HG03175 (cell line): Measurements from ENCODE around the gene ZNF407.

Experiments
- ATAC-seq: cut with Tn5 transposase; IDR thresholded peaks from one replicate; pipeline ENCODE4 v1.9.1; 2021; ENCODE audit warnings: mild to moderate bottlenecking, moderate library complexity; ENCODE audit not compliant: unreplicated experiment

The ZNF407 gene

DNA sequence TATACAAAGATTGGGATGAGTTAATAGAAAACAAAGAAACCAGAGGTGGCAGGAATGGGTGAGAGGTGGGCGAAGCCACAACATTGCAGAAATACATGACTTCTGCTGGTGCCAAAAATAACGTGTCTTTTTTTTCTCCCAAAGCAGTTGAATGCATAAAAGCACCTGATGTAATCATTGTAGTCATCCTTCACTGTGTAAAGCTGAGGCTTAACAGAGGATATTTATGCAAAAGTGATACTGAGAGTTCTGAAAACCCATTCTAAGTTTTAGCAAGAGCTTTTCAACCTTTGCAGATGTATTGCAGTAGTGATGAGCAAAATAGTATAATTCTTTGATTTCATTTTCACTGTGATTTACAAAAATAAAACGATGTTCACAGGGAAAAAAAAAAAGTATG is 438.3 kb downstream of the ZNF407 start:
- ATAC-seq: no peak

DNA sequence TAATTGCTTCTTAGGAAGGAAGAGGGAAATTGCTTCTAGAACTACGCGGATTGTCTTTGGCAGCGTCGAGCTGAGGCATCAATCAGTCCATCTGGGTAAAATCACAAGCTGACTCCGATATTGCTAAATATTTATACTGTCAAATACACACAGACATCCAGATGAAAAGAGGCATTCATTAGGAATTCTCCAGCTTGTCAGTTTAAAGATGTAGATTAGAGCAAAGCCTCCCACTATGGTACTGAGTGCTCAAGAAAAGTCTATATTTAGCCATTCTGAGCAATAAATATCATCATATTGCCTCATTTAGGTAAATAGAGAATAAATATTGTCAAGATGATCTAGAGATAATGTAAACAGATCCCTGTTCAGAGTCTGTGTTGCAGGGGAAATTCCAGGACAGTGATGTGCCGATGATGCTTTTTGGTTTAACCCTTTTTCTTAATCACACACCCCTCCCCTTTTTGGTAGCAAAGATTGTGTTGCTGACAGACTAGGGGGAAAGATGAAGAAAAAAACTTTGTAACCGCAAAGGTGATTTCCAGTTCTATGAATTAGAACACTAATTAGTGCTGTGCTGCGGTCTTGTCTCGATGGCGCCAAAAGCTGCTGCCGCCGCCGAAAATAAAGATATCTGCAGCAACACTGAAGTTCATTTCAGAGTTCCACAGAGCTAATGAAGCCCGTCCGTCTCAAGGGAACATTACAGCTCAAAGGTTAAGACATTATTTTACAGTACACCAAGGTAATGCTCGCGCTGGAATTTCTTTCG is 439.4 kb downstream of the ZNF407 start:
- no peak for ATAC-seq

DNA sequence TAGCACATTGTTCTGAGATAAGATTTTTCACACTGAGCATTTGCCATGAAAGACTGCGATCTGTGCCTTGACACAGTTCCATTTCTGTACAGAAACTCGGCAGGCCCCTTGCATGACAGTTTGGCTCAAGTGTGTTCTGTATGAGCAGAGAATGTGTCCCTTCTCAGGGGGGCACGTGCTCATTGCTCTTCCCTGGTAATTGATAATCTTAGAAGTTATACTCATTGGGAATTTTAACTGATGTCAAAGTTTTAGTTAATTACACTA is 440.0 kb downstream of the ZNF407 start:
- no peak for ATAC-seq

DNA sequence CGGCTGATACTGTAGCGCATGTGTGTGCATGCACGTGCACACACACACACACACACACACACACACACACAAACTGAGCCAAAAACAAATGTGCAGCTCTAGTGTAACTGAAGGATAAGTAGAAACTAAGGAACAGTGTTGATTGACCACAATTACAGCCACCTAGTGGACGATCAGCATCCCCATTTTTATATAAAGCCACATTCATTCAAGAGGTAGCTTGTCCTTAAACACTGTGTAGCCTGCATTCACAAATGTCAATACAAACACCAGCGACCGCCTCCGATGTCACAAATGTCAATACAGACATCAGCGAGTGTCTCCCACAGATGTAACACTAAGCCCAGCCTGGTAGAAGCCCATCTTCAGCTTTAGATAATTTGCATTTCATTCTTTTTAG is 443.9 kb downstream of the ZNF407 start:
- no peak for ATAC-seq

DNA sequence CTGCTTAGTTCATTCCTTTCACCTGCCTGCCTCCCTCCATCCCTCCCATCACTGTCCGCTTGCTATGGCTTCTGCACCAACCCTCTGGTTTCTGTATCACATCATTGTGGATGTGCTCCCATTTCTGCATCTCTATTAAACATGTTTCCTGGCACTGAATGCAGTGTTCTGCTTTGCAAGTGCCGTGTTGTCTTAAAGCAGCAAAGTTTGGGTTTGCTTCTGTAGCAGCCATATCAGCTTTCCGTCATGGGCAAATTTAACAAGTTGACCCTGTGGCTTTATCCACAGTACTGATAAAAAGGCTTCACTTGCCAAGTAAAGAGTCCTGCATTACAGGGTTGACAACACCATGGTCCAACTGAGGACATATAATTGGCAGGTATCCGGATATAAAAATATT is 445.8 kb downstream of the ZNF407 start:
- ATAC-seq: no peak

DNA sequence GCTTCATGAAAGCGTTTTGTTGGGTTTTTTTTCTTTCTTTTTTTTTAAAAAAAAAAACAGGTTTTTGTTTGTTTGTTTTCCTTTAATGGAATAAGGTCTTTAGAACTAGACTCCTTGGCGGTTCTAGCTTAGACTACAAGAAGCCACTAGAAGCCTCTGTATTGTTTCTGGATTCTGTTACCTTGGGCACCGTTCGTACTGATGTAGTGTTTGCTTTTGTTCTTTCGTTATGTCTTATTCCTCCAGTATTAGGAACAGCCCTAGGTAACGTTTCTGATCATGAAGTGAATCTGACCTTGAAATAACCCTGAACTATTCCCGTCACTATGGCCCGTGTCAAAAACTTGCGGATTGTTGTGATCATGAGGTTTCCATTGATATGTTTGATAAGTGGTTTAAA is 446.6 kb downstream of the ZNF407 start:
- no peak for ATAC-seq

DNA sequence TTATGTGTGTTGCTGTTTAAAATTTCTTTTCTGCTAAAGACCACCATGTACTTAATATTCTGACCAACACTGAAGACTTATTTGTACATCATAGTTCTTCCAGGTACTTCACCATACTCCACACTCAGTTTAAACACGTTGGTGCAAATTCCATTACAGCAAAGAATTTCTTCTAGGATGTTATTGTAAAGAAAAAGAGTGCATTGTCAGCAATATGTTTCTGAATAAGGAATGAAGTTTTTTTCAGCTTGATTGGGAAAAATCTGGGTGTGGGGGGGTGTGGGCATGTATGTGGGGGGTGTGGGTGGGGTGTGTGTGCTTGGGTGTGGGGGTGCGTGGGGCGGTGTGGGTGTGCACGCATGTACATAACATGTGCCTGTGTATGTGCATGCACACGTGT is 447.1 kb downstream of the ZNF407 start:
- no peak for ATAC-seq

DNA sequence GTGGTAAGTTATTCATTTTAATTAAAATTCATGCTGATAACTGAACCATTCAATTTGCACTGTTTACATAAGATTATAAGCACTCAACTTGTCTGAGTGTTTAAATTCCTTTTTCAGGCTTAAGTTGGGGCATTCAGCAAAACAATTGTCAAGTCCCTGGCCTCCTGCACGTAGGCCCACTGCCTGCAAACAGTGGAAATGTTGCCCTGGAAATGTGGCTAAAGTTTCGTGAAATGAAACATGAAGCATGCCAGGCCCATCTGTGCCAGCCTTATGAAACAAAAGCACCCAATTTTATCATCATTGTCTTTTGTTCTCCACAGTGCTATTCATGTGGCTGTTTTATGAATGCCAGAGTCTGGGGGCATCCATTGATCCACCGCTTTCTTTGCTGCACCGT is 447.6 kb downstream of the ZNF407 start:
- ATAC-seq: no peak

DNA sequence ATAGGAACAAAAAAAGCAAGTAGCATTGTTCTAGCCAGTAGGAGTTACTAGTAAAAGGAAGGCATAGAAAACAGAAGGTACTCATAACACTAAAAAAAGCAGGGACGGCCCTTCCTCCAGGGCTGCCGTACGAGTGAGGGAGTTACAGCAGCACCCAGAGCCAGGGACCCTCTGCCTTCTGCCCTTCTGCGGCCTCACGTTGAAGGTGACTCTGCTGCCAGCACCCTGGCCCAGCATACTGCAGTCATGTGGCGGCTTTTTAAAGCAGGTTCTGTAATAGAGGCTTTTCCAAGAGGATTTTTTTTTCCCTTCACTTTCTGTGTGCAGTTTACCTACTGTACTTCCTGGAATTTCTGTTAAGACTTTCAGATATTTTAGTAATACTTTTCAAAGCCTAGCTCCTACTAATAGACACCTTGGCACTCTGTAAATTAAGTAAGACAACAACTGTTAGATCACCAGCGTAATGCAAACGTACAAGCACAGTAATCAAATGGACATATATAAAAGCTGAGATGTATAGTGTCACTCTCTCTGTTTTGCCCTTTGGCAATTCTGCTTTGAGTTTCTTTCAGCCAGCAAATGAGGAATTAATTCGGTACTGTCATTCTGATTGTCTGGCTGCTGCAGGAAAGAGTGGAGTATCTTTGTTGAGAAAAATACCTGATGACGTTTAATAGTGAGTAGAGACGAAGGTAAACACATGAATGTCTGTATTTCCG is 449.7 kb downstream of the ZNF407 start:
- no peak for ATAC-seq

DNA sequence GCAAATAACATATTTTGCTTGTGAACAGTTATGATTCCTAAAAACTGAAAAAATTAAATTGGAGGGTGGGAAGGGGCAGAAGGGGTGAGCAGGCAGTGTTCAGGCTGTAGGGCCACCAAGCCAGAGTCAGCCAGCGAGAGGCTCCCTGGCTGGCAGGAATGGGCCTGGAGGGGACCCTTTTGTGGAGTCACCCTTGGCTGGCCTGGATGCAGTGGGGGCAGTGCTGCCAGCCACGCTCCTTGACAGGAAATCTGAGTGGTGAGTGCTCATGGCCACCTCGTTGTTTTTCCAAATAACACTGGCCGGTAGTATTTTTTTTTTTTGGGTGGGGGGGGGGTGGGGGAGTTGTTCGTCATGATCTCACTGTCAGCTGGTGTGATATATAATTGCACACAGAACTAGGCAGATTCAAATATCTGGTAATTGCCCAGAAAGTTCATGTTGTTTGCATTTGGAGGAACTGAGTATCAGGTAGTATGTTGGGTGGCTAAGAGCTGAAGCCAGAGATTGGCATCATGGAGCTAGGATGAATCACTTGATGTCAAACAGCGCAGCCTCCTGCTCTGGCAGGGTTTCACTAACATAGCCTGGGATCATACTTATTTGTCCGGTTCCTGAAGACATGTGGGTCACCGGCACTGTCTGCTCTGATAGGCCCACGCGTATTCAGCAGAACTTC is 451.2 kb downstream of the ZNF407 start:
- no peak for ATAC-seq

DNA sequence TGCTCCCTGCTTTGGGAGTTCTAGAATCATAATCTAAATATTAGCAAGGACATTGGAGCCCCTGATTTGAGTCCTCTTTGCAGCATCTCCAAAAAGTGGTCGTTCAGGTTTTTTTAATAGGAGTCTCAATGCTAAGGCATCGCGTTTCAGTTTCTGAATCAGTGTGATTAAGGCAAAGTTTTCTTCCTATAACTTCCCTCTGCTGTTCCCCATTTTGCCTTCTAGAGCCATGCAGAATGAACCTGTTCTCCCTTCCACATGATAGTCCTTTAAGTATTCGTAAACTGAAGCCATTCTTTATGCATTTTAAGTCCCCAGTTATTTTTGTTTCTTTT is 451.8 kb downstream of the ZNF407 start:
- no peak for ATAC-seq

DNA sequence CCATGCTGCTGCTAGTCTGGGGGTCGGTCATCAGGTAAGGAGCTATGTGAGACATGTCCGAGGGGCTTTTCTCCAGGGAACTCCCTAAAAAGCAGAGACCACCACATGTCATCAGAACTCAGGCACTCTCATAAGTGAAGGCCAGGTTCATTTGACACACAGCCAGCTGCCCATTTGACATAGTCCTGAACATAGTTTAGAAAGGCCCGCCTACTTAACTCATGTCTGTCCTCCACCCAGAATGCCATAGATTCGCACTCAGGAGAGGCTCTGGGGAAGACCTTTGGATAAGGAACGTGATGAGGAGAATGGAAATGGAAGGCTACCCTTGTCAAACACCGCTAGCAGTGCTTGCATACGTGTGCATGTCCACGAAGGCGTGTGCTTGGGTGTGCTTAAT is 454.1 kb downstream of the ZNF407 start:
- no peak for ATAC-seq

DNA sequence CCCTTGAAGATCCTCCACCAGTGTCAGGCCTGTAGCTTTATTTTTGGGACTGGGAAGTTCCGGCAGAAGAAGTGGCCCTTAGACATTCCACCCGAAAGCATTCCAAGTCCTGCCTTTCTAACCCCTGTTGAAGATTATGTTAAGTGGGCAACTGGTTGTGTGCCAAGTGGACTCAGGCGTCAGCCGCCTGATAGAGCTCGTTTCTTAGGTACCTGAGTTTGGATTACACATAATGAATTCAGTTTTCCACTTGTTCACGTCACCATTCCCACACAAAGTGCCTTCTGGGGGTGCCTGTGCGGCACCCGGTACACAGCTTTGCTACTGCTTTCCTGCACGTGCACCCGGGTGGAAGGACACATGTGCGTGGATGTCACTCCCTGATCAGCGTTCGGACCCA is 454.8 kb downstream of the ZNF407 start:
- ATAC-seq: no peak

DNA sequence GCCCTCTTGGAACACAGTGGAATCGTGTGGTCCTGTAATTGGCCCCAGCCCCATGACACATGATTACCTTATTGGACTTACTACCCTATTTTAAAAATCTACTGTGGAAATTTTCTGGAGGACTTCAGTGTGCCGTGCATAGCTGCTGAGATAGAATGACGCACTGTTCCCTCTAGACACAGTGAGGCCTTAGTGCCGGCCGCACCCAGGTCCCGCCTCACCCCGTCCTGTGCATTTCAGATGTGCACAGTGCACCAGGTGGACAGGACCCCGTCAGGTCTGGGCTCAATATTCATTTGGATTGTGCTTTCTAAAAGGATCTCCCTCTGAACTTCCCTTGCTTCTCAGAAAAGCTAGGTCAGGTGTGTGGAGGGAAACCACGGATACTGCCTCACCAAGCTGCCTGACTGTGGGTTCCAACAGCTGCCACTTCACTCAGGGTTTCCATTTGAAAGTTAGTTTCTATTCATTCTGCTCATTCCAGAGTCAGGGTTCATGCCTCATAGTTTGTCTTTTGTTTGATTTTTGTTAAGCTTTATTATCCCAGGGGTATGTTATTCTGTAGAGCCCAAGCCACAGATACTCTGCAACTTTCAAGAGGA is 455.5 kb downstream of the ZNF407 start:
- ATAC-seq: no peak

DNA sequence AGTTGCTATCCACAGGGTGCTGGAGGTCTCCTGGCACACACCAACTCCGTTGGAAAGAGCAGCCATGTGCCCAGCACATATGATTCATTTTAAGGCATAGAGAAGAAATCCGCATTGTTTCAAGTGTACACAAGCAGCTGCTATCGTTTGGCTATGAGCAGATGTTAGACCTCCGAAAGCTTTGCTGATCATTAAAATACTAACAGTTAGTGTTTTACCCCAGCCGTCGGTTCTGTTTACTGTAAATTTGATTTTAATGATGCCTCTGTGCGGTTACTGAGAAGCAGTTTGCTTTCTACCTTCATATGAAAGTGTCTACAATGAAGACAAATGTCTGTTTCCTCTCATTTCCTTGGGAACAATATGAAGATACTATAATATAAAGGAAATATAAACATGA is 456.4 kb downstream of the ZNF407 start:
- ATAC-seq: no peak

DNA sequence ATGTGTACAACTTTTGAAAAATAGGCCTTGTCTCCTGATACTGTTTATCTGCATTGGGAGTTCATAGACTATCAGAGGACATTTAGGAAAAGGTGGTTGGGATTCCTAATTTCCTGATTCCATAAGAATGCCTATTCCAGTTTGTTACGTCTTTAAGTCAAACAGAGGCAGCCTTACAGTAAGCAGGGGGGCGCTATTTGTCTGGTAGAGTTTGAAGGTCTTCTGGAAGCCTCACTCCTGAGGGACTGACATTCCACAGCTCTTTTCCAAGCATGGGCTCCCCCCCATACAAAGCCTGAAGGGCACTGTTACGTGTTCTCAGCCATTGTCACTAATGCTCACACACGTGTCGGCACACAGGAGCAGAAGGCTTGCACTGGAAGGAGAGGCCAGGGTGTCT is 456.9 kb downstream of the ZNF407 start:
- ATAC-seq: no peak

DNA sequence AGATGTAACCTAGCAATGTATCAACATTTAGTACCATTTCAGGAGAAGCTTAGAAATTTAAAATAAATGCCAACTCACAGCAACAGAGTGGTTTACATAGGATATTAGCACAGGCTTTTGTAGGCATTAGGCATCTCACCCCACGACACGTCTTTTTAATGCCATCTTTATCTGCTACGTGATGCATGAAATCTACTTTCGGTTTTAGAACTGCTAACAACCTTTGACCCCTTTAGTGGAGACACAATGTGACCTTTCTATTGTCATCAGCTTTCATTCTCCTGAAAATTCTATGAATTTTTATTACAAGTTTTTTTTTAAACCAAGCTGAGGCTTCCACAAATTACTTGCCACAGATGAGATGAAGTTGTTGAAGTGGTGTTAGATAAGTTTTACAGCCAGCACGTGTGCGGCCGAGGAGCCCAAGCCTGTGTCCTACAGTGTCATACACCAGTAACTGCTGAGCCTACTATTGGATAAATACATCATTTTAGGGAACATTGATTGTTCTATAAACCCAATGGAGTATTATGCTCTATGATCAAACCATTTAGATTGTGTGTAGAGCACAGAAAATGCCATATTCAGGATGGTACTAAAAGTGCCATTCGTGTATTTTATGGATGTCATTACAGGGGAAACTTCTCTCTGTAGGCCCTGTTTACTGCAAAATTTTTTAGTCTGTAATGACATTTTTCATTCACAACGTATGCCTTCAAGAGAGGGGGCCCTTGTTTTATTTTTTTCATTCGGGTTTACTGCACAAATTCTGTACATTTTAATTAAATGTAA is 459.7 kb downstream of the ZNF407 start:
- no peak for ATAC-seq

DNA sequence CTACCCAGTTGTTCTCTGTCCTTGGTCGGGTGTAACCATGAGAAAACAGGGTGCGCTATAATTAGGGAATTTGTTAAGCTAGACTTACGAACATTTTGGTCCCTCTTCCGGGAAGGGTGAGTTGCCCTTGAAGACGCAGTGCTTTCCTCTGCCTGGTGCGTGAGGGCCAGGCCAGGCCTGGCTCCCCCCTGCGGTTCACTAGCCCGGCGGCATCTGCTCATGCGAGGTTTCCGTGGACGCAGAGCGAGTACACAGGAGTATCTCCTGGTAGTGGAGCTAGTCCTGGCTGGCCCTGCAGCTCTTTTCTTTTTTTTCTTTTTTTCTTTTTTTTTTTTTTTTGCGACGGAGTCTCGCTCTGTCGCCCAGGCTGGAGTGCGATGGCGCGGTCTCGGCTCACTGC is 462.5 kb downstream of the ZNF407 start:
- no peak for ATAC-seq

DNA sequence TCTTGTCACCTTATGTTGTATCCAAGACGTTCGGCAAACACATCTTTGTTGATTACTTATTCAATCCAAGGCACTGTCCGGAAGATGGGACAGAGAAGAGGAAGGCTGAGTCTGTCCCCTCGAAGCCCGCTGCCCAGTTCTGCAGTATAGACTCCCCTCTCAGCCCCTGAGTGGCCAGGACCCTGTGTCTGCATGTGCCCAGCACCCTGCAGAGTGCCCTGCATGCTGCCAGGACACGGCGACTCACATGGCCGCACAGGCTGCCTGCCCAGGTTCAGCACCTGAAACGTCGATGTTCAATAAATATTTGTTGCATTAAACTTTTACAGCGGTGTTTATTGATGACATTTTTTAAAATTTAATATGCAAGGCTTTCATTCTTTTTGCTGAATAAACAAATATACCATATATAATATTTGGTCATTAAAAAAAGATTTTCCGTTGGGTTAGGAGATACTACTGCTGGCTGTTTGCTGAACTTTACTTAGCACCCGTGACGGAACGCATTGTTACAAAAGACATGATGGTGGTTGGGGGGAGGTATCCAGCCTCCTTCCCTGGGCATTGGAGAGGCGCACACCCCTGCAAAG is 464.7 kb downstream of the ZNF407 start:
- ATAC-seq: no peak

DNA sequence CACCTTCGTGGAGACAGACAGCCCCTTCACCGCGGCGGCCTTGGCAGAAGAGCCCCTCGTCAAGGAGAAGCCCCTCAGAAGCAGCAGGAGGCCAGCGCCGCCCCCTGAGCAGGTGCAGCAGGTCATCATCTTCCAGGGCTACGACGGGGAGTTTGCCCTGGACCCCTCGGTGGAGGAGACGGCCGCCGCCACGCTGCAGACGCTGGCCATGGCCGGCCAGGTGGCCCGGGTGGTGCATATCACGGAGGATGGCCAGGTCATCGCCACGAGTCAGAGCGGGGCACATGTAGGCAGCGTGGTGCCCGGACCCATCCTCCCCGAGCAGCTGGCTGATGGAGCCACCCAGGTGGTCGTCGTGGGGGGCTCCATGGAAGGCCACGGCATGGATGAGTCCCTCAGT is 465.5 kb downstream of the ZNF407 start:
- ATAC-seq: no peak
